NOMO-1 treated with dmso at 0.1 percent for 144 hours (cell line): ENCODE data around the gene TBCD.

Experiments used
- DNase-seq: peaks from one replicate; lab custom pipeline; 2025; ENCODE audit not compliant: unreplicated experiment; lab: John Stamatoyannopoulos, UW

TBCD gene

DNA sequence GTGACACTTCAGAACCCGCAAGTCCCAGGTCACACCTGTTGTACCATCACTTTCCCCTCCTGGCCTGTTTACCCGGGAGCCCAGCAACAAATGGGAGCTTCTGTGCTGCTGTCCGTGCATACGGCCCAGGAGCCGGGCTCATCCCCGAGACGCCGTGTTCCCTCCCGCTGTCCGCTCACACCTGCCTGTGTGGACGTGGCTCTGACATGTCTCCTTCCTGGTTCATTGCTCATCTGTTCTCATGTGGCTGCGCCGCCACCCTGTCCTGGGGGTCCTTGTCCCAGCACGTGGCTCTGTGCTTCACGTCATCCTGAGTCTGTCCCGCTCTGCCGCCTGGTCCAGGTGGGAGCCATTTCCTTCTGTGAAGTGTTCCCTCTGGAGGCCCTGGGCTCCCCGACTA lies 37.9 kb downstream of the TBCD start:
- DNase-seq: no peak

DNA sequence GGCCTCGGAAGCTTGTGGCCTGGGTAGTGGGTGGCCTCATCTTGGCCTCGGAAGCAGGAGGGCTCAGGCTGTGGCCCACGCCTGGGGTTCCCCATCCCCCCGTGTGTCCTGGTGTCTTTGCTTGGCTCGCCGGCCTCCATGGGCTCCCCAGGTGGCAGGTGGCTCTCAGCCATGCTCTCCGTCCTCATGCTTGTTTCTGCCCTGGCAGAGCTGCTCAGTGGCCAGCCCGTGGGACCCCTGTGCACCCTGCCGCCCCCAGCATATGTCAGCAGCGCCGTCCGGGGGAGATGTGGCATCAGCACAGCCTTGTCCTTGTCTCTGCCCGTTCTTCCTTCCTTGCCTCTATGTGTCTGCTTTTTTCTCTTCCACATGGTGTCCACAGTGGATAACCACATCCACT lies 38.5 kb downstream of the TBCD start:
- DNase-seq: no peak

DNA sequence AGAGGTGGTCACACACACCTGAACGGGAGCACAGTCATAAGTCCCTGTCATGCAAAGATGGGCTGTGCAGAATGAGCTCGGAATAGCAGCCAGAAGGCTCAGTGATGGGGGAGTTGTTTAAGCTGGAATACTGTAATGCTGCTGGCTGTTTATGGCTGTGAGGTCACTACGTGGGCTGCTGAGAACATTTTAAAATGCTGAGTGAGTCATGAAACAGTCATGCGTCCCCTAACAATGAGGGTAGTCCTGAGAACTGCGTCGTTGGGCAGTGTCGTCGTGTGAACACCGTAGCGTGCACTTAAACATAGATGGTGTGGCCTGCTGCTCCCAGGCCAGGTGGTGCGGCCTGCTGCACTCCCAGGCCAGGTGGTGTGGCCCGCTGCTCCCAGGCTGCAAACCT lies 39.7 kb downstream of the TBCD start:
- DNase-seq: no peak

DNA sequence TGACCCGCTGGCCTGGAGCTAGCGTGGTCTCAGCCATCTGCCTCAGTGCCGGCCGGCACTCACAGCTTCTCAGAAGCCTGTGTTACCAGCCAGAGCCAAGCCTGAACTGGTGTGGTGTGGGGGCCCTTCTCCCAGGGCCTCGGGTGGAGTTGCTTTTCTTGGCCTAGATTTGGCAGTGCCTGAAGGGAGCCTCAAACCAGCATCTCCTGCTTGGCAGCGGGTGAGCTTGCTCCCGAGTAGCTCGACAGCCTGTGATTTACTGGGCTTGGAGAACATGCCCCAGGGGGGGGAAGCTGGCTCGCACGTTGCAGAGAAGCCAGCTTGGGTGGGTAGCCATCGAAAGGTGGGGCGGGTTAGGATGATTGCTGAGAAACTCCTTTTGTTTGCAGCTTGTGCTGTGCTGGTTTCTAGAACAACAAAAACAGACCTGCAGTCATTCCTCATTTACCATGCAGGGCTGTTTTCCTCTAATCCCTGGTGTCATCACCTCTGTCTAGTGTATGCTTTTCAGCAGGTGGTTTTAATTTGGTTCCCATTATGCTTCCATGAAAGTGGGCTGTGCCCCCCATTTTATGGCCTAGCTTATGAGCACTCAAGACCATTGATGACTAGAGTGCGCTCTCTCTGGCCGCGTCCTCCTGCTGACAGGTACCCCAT lies 42.2 kb downstream of the TBCD start:
- DNase-seq: no peak

DNA sequence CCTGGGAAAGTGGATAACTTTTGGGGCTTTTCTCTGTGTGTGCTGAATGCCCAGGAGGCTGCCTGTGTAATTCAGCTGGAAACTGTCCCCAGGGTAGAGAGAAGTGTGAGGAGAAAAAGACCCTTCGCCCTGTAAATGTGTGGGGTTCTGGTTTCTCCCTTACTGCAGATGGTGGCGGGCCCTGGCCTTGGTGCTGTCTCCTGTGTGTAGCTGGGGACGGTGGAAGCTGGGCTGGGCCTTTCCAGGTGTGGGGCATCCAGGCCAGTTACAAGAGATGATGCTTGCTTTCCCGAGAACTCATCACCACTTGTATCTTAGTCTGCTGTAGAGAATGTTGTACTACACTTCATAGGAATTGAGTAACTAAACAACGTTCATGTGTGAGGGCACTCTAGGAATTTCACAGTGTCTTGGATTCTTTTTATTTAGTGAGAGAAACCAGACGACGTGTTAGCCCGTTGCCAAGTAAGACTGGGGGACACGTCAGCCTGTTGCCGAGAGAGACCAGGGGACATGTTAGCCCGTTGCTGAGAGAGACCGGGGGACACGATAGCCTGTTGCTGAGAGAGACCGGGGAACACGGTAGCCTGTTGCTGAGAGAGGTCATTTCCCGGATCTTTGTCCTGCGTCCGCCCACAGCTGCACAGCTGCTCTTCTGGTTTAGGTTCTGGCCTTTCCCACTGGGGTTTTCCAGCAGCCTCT lies 43.1 kb downstream of the TBCD start:
- no peak for DNase-seq

DNA sequence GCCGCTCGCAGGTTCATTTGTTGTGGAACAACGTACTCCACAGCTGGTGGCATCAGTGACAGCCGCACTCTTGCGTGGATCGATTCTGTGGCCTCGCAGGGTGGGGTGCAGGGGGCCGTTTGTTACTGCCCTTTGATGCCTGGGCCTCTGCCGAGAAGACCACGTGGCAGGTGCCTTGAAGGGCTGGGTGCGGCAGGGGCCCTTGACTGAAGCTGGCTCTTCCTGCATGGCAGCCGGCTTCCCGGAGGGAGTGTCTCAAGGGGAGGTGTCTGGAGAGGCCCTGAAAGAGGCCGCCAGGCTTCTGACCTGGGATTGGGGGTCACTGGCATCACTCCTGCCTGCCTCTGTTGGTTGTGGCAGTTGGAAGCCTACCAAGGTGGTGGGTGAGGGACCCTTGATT lies 43.8 kb downstream of the TBCD start:
- DNase-seq: no peak

DNA sequence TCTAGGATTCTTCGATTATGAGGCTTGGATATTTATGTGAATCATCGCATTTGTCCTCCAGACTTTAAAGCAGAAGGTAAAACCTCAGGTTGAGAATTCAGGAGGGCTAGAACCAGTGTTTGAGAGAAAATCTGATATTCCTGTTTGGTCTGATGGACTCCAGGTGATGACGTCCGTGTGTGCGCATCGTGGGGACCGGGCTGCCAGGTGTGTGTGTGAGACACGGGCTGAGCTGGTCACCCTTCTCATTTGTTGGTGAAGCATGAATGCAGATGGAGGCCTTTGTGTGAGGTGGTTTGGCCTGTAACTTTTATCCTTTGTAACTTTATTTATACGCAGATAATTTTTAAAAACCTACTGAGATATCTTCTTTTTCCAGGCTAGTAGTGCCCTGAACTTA lies 45.2 kb downstream of the TBCD start:
- DNase-seq: no peak

DNA sequence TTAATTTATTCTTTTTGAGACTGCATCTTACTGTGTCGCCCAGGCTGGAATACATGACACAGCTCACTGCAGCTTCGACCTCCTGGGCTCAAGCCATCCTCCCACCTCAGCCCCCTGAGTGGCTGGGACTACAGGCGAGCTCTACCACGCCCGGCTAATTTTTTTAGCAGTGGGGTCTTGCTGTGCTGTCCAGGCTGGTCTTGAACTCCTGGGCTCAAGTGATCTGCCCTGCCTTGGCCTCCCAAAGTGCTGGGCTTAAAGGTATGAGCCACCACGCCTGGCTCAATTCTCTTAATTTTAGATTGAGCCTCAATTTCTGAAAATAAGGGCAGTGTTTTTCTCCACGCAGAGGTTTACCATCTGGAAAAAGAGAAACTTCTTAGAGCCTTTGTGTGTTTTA lies 46.9 kb downstream of the TBCD start:
- DNase-seq: no peak

DNA sequence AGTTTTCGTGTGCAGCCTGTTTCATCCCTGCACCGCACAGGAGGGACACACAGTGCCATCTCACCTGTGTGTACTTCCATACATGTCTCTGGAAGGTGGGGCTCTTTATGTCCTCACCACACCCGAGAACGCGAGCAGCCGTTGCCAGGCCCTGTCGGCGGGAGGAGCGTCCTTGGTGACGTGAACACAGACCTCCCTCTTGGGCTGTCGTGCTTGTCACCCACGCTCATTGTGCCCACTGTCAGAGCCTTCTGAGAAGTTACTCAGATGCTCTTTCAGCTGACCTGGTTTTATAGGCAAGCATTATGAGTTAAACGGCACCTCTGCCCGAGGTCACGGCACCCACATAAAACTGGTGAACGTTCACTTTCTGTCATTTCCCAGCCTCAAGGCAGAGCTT lies 47.7 kb downstream of the TBCD start:
- DNase-seq: no peak

DNA sequence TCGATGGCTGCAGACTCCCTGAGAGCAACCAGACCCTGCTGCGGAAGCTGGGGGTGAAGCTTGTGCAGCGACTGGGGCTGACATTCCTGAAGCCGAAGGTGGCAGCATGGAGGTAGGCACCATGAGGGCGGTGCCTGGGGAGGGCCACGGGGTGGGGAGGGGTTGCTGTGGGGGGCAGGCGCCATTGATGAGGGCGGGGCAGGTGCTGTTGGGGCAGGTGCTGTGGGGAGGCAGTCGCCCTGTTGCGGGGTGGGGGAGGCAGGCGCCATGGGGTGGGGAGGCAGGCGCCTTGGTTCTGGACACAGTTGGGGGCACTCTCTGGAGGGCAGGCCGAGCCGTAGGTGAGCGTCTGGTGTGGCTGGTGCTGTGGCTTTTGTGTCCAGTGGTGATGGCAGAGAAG lies 49.0 kb downstream of the TBCD start:
- DNase-seq: no peak

DNA sequence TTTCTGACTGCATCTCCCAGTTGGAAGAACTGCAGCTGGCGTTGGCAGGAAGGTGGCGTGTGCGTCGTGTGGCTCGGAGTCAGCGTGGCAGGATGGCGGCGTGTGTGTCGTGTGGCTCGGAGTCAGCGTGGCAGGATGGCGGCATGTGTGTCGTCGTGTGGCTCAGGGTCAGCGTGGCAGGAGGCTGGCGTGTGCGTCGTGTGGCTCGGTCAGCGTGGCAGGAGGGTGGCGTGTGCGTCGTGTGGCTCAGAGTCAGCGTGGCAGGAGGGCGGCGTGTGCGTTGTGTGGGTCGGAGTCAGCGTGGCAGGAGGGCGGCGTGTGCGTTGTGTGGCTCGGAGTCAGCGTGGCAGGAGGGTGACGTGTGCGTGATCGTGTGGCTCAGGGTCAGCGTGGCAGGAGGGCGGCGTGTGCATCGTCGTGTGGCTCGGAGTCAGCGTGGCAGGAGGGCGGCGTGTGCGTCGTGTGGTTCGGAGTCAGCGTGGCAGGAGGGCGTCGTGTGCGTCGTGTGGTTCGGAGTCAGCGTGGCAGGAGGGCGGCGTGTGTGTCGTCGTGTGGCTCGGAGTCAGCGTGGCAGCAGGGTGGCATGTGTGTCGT lies 49.6 kb downstream of the TBCD start:
- DNase-seq: no peak

DNA sequence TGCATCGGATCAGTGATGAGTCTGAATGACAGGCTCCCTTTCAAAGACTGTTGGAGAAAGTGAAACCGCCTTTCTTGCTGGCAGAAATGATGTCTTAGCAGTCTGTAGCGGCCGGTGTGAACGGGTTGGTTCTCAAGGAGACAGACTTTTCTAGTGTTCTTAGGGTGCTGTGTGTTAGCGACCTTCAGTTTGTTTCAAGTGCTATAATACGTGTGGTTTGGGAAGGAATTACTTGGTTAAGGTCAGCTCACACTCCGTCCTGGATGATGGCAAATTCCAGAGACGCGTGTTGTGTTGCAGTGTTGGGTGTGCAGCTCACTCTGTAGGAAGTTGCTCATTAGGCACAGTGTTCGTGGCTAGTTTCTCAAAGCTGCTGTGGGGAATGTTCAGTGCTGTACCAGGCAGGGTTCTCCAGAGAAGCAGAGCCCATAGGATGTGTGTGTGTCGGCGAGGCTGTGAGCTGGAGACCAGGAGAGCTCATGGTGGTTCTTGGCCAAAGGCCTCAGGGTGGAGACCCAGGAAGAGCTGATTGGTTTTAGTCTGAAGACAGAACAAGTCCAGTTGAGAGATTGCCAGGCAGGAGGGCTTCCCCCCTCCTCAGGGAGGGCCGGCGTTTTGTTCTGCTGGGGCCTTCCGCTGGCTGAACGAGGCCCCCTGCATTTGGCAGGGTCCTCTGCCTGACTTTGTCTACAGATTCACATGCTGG lies 50.4 kb downstream of the TBCD start:
- DNase-seq: no peak

DNA sequence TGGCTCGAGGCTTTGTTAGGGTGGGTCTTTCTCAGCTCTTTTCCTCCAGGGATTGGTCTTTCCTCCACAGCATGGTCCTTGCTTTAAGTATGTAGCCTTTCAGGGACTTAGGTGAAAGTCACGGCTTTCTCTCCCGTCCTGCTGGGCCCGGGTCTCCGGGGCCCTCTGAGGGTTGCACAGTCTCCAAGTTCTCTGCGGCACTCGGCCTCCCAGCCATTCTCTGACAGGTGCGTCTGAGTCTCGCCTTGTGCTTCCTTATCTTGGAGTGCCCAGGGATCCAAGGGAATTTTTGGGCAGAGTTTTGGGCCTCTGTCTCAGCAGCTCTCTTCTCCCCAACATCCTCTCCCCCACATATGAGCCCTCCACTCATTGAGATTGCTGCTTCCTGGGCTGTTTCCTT lies 51.3 kb downstream of the TBCD start:
- DNase-seq: no peak

DNA sequence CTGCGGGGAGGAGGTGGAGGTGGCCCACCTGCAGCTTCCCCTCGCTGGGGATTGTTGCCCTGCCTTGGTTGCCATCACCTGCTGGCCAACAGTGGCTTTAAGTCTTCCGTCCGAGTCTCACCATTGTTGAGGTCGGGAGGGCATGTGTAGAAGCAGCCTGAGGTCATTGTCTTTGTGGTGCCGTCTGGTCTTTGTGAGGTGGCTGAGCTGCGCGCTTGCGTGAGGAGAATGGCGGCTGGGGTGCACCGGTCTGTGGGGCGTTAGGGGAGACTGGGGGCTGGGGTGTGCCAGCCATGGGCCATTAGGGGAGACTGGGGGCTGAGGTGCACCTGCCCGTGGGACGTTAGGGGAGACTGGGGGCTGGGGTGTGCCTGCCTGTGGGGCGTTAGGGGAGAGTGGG lies 51.7 kb downstream of the TBCD start:
- no peak for DNase-seq

DNA sequence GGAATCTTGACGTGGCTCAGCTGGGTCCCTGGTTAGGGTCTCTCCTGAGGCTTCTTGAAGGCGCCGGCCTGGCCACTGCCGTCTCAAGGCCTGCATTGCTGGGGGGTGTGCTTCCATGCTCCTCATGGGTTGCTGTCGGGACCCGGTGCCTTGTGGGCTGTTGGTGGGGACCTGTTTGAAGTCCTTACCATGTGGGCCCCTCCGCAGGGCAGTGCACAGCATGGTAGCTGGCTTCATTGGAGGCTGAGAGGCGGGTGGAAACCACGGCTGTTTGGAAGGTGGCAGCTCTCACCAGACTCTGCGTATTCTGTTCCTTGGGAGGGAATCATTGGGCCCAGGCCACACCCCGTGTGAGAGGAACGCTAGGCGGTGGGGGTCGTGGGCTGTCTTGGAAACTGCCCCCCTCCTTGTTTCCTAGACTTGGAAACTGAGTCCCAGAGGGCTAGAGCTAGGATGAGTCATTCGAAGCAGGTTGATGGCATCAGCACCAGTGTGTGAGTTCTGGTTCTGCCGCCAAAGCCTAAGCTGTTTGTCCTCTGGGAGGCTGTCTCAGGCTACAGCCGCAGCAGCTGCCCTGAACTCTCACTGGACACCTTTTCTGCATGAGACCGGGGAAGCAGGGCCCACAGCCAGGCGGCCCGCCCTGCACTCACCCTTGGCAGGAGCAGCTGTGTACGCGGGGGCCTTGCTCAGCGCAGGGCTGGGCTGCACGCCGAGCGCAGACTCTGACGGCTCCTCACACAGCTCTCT lies 52.8 kb downstream of the TBCD start:
- DNase-seq: no peak

DNA sequence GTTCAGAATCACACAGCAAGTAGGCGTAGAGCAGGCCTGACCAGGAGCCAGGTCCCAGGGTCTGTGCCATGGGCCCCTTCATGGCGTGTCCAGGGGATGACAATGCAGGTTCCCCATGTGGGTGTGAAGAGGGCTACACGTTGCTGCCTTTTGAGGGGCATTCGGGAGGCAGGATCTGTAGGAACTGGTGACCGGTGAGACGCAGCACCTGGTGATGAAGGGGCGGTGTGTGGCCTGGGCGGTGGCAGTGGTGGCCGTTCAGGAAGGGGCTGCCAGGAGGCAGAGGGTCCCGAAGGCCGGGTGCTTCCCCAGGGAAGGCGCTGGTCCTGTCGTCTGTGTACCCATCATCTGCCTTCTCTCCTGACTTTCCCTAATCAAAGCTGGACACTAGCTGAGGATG lies 53.4 kb downstream of the TBCD start:
- DNase-seq: no peak

DNA sequence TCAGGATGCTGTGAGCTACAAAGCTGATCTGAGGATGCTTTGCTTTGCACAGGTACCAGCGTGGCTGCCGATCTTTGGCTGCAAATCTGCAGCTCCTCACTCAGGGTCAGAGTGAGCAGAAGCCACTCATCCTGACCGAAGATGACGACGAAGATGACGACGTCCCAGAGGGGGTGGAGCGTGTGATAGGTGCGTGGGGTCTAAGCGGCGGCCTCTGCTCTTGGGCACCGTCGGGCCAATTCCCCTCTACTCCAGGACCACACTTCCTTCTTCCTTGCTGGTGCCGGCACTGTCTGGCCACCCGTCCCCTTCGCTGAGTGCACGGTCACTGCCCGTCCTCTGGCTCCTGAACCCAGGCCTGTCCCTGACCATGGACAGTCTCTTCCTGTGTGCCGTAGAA lies 54.0 kb downstream of the TBCD start:
- no peak for DNase-seq

DNA sequence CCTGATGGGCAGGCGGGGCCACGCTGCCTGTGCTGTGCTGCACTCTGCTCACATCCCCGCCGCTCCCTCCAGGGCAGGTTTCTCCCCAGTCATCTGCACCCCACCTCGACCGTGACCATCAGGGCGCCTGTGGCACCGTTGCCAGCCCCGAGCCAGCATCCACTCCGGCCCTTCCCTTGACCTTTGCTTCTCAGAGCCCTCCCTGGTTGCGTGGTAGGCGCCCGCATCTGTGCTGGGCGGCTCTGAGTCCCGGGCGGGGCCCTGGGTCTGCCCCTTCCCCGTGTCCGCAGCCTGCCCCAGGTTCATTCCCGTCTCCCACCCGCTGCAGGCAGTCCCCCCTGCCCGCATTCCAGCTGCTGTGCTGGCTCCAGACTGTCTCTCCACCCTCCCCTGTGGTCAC lies 54.8 kb downstream of the TBCD start:
- no peak for DNase-seq

DNA sequence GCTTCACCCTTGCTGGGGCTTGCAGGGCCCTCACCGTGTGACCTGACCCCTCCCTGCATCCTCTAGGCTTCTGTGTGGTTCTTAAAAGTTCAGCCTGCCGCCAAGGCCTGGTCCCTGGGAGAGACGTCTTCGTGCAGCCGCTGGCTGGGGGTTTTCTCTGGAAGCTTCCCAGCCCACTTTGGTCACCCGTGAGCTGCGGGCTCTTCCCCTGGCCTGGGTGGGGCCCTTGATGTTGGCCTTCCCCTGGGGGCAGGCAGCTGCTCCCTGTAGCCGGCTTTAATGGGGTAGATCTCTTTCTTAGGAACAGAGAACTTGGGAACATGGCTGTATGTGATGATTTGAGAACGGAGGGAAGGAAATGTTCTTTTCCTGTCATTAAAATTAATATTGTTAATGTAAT lies 55.2 kb downstream of the TBCD start:
- no peak for DNase-seq

DNA sequence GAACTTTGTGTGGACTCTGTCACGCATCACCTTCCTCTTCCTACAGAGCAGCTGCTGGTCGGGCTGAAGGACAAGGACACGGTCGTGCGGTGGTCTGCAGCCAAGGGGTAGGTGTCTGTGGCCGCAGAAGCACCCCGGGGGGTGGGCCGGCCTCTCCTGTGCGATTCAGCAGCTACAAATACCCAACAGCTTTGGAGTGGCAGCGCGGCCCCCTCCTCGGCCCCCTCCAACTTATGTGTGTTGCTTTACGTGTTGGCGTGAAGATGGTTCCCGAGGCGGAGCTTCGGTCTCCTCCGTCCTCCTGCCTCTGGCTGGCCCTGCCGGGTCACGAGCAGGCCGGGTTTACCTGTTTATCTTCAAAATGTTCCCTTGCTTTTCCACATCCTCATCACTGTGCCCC lies 55.7 kb downstream of the TBCD start:
- DNase-seq: no peak

DNA sequence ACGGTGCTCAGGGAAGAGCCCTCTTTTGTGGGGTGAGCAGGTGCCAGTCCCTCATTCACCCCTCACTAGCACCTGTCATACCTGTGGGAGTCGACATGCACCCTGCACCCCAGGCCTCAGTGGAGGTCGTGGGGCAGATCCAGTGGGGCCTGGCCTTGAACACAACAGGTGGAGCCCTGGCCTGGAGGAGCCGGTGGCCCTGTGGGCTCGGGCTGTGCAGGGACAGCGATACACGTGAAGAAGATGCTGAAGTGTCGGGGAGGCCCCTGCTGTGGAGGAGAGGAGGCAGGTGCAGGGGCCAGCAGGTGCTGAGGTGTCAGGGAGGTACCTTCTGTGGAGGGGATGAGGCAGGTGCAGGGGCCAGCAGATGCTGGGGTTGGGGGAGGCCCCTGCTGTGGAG lies 56.1 kb downstream of the TBCD start:
- no peak for DNase-seq
